GM12891 (cell line): ENCODE results near the gene MAPK14.

Experiments
- PAX5 ChIP-seq: IDR thresholded peaks from 2 replicates; pipeline ENCODE4 v1.6.1; 2011; ENCODE audit warnings: low read length, moderate library complexity, mild to moderate bottlenecking; ENCODE audit not compliant: insufficient read depth, severe bottlenecking
- POLR2A ChIP-seq: IDR thresholded peaks from 2 replicates; pipeline ENCODE4 v1.6.1; 2011; ENCODE audit warnings: low read depth, low read length, control low read depth
- POLR2AphosphoS5 ChIP-seq: IDR thresholded peaks from 2 replicates; pipeline ENCODE4 v1.6.1; 2011; ENCODE audit warnings: low read depth, low read length, control low read depth
- POU2F2 ChIP-seq: IDR thresholded peaks from 2 replicates; pipeline ENCODE4 v1.6.1; 2011; ENCODE audit warnings: low read depth, mild to moderate bottlenecking, control low read depth, low read length, moderate library complexity
- SPI1 ChIP-seq: IDR thresholded peaks from 2 replicates; pipeline ENCODE4 v1.6.1; 2011; ENCODE audit warnings: low read depth, low read length, control low read depth
- TAF1 ChIP-seq: IDR thresholded peaks from 2 replicates; pipeline ENCODE4 v1.6.1; 2011; ENCODE audit warnings: low read depth, low read length, control low read depth

GRCh38 chr6:35980991-35981645, 46.5 kb upstream of the MAPK14 start:
- no peak for TF ChIP-seq POU2F2
- no peak for TF ChIP-seq TAF1
- TF ChIP-seq POLR2A = no peak
- no peak for TF ChIP-seq PAX5
- TF ChIP-seq POLR2AphosphoS5 = no peak
- TF ChIP-seq SPI1 = no peak
